ENCODE data around the gene TNNT2. TPM values are rescaled to one million over a fixed set of nuclear protein-coding genes. Genes with fewer than 3 reads are reported as not detected.
A peak's percentile ranks its signal among the peaks of the same experiment; 100 is the strongest.

Gene TNNT2
- total and polyA plus RNA-seq, 8 donors, result 0.06 to 7.0 (median 0.99) TPM

- intact Hi-C loops (cut with DNase I), result no loop called here
- Histone ChIP-seq H3K4me1 (no peaks in the 10 kb centered on the region), H3K27ac (no peak overlapping the region), H3K27me3 (no peaks in the 10 kb centered on the region), H3K36me3 (no peaks in the 10 kb centered on the region), H3K9me3 (no peaks in the 10 kb centered on the region), H3K4me3 (no peak overlapping the region)
- ATAC-seq, result no peak
- FAIRE-seq, result no peak
- WGBS, 2 donors, result 57 to 61% methylated on average over 3 of the region's 3 CpGs
- no peak for TF ChIP-seq CTCF (IDR thresholded peaks at IDR 0.05)
- peak in 1 of 6 donors; percentile 35 for DNase-seq
Observed at GRCh38 chr1:201335901-201336300, 41.6 kb downstream of the TNNT2 start.

GRCh38 chr1:201335174-201335870 lies 42.2 kb downstream of the TNNT2 start:
- no peak for FAIRE-seq
- H3K36me3 ChIP-seq, result no peaks in the 10 kb centered on the region
- H3K9me3 ChIP-seq, result no peaks in the 10 kb centered on the region
- no peak overlapping the region for H3K27ac ChIP-seq
- TF ChIP-seq CTCF (IDR thresholded peaks at IDR 0.05), result no peak
- intact Hi-C loops (cut with DNase I), result no loop called here
- no peak for ATAC-seq
- H3K27me3 ChIP-seq, result no peaks in the 10 kb centered on the region
- no peaks in the 10 kb centered on the region for H3K4me1 ChIP-seq
- H3K4me3 ChIP-seq, result no peak overlapping the region
- WGBS, 2 donors, result 80 to 83% methylated on average over 10 of the region's 10 CpGs
- no peak for DNase-seq

GRCh38 chr1:201334325-201335173 lies 42.9 kb downstream of the TNNT2 start:
- Histone ChIP-seq H3K27ac (no peak overlapping the region), H3K4me3 (no peak overlapping the region), H3K27me3 (no peaks in the 10 kb centered on the region), H3K9me3 (no peaks in the 10 kb centered on the region), H3K4me1 (no peaks in the 10 kb centered on the region), H3K36me3 (no peaks in the 10 kb centered on the region)
- TF ChIP-seq CTCF (IDR thresholded peaks at IDR 0.05), result no peak
- DNase-seq, result peak in 1 of 6 donors; percentile 36
- intact Hi-C loops (cut with DNase I), result no loop called here
- no peak for FAIRE-seq
- WGBS, 2 donors, result 63 to 71% methylated on average over 11 of the region's 11 CpGs
- ATAC-seq, result no peak

GRCh38 chr1:201332616-201333335 lies 44.7 kb downstream of the TNNT2 start:
- H3K36me3 ChIP-seq, result no peaks in the 10 kb centered on the region
- no peak overlapping the region for H3K27ac ChIP-seq
- WGBS, 2 donors, result 84 to 86% methylated on average over 10 of the region's 10 CpGs
- DNase-seq (peak in 1 of 6 donors; percentile 33), ATAC-seq (no peak), FAIRE-seq (no peak)
- intact Hi-C loops (cut with DNase I), result no loop called here
- no peak for TF ChIP-seq CTCF (IDR thresholded peaks at IDR 0.05)
- H3K4me3 ChIP-seq, result no peak overlapping the region
- no peaks in the 10 kb centered on the region for H3K4me1 ChIP-seq
- no peaks in the 10 kb centered on the region for H3K9me3 ChIP-seq
- H3K27me3 ChIP-seq, result no peaks in the 10 kb centered on the region
